H1 (cell line): ENCODE results near the gene KRT81. TPM values are rescaled to one million over a fixed set of nuclear protein-coding genes. Genes with fewer than 3 reads are reported as not detected.

Source experiments
- CTCF ChIA-PET: fragments of 300-600 bp; sonication (Branson Sonifier 250); formaldehyde crosslinking; loops from one replicate; lab custom pipeline; 2021; ENCODE audit not compliant: partially characterized antibody; lab: Charles Lee
- POLR2A ChIA-PET: fragments of 300-600 bp; sonication (Branson Sonifier 250); formaldehyde crosslinking; loops from one replicate; lab custom pipeline; 2021; ENCODE audit warnings: inconsistent platforms; ENCODE audit not compliant: partially characterized antibody; lab: Charles Lee
- DNase-seq, 2 experiments: peaks; one replicate each; pipeline versions ENCODE4 v3.0.0 to v3.0.0-alpha.2; 2010 to 2022; ENCODE audit warnings: low spot score in 2 of 2, low read depth in 1 of 2, mixed read lengths in 1 of 2
- FAIRE-seq: peaks from 2 replicates; lab custom pipeline; 2011; peaks lifted over from hg19 to GRCh38; lab: Jason Lieb, UNC
- H2AFZ ChIP-seq: 2 replicates; pipeline ENCODE4 v1.8.1; 2012; ENCODE audit warnings: low read length, inconsistent platforms
- H2AK5ac ChIP-seq: 2 replicates; pipeline ENCODE4 v1.6.1; 2013; ENCODE audit warnings: low read depth, low read length
- H2BK120ac ChIP-seq: replicated peaks from 2 replicates; pipeline ENCODE3; 2013; ENCODE audit warnings: low read depth, low read length, inconsistent platforms
- H2BK12ac ChIP-seq: 2 replicates; pipeline ENCODE4 v1.6.1; 2013; ENCODE audit warnings: low read depth, low read length
- H2BK15ac ChIP-seq: 2 replicates; pipeline ENCODE4 v1.6.1; 2013; ENCODE audit warnings: low read length
- H2BK20ac ChIP-seq: 2 replicates; pipeline ENCODE4 v1.6.1; 2013; ENCODE audit warnings: low read length
- H2BK5ac ChIP-seq: 2 replicates; pipeline ENCODE4 v1.6.1; 2013; ENCODE audit warnings: low read depth, low read length
- H3K14ac ChIP-seq: 2 replicates; pipeline ENCODE4 v1.6.1; 2013; ENCODE audit warnings: inconsistent platforms; ENCODE audit not compliant: insufficient read length
- H3K18ac ChIP-seq: 2 replicates; pipeline ENCODE4 v1.6.1; 2013; ENCODE audit warnings: low read length; ENCODE audit errors: extremely low read depth
- H3K23ac ChIP-seq: 2 replicates; pipeline ENCODE4 v1.6.1; 2013; ENCODE audit warnings: inconsistent platforms; ENCODE audit not compliant: insufficient read length
- H3K23me2 ChIP-seq: 2 replicates; pipeline ENCODE4 v1.6.1; 2013; ENCODE audit warnings: low read depth, low read length
- H3K27ac ChIP-seq: 2 replicates; pipeline ENCODE4 v1.6.1; 2011; ENCODE audit warnings: low read depth, low read length, inconsistent platforms
- H3K27me3 ChIP-seq, 4 experiments: replicated peaks in 1 of 4; 1 replicate in 1 of 4; 2 replicates in 3 of 4; pipeline versions ENCODE4 v1.6.1 to v1.8.1; 2011 to 2013; ENCODE audit warnings: low read length in 3 of 4, mild to moderate bottlenecking in 3 of 4, inconsistent platforms in 2 of 4, mixed read lengths in 2 of 4, moderate library complexity in 1 of 4; ENCODE audit not compliant: control insufficient read depth in 3 of 4, insufficient read depth in 3 of 4; ENCODE audit errors: extremely low read depth in 1 of 4
- H3K36me3 ChIP-seq, 4 experiments: 2 replicates each; pipeline versions ENCODE4 v1.6.1 to v1.8.1; 2011 to 2013; ENCODE audit warnings: mild to moderate bottlenecking in 4 of 4, low read length in 3 of 4, moderate library complexity in 2 of 4, control low read depth in 1 of 4, inconsistent platforms in 1 of 4; ENCODE audit not compliant: insufficient read depth in 4 of 4, control insufficient read depth in 2 of 4
- H3K4ac ChIP-seq: replicated peaks from 2 replicates; pipeline ENCODE3; 2013; ENCODE audit warnings: low read length, low read depth, mixed read lengths, inconsistent platforms; ENCODE audit not compliant: insufficient read length
- H3K4me1 ChIP-seq, 4 experiments: replicated peaks in 1 of 4; 1 replicate in 1 of 4; 2 replicates in 3 of 4; pipeline versions ENCODE4 v1.6.1 to v1.8.1; 2011 to 2013; ENCODE audit warnings: low read length in 3 of 4, inconsistent platforms in 2 of 4, mixed read lengths in 1 of 4; ENCODE audit not compliant: insufficient read depth in 4 of 4, control insufficient read depth in 3 of 4
- H3K4me2 ChIP-seq, 2 experiments: 2 replicates each; pipeline versions ENCODE4 v1.6.1 to v1.8.1; 2011 to 2013; ENCODE audit warnings: low read depth in 2 of 2, low read length in 2 of 2, control low read depth in 1 of 2, inconsistent platforms in 1 of 2, mild to moderate bottlenecking in 1 of 2; ENCODE audit not compliant: insufficient read depth in 1 of 2
- H3K4me3 ChIP-seq, 4 experiments: fragments of 200-600, 300-600 bp in 1 of 4; sonication (generic), shearing (Covaris generic), sonication (Bioruptor Twin) in 1 of 4; 2 replicates each; pipeline versions ENCODE4 v1.5.1 to v1.8.1; 2011 to 2016; ENCODE audit warnings: low read length in 4 of 4, low read depth in 3 of 4, control low read depth in 2 of 4, inconsistent platforms in 2 of 4, mild to moderate bottlenecking in 2 of 4, mixed read lengths in 1 of 4, moderate library complexity in 1 of 4; ENCODE audit not compliant: insufficient read depth in 2 of 4; ENCODE audit errors: extremely low read depth in 1 of 4
- H3K56ac ChIP-seq: replicated peaks from 2 replicates; pipeline ENCODE3; 2013; ENCODE audit warnings: low read depth, mild to moderate bottlenecking, mixed read lengths, low read length, inconsistent platforms; ENCODE audit not compliant: insufficient read length
- H3K79me1 ChIP-seq: 2 replicates; pipeline ENCODE4 v1.6.1; 2013; ENCODE audit warnings: low read depth, low read length, control low read depth
- H3K79me2 ChIP-seq, 2 experiments: 2 replicates each; pipeline versions ENCODE4 v1.6.1 to v1.8.1; 2012 to 2013; ENCODE audit warnings: low read length in 2 of 2, mild to moderate bottlenecking in 2 of 2, inconsistent platforms in 1 of 2; ENCODE audit not compliant: insufficient read depth in 2 of 2, control insufficient read depth in 1 of 2
- H3K9ac ChIP-seq, 4 experiments: replicated peaks in 1 of 4; 1 replicate in 1 of 4; 2 replicates in 3 of 4; pipeline versions ENCODE4 v1.6.1 to v1.8.1; 2011 to 2013; ENCODE audit warnings: low read depth in 3 of 4, low read length in 3 of 4, control low read depth in 2 of 4, mild to moderate bottlenecking in 2 of 4, moderate library complexity in 2 of 4, inconsistent platforms in 1 of 4; ENCODE audit errors: extremely low read depth in 1 of 4
- H3K9me3 ChIP-seq, 2 experiments: 2 replicates each; pipeline versions ENCODE4 v1.6.1 to v1.8.1; 2012 to 2013; ENCODE audit warnings: mild to moderate bottlenecking in 2 of 2, moderate library complexity in 2 of 2, control low read depth in 1 of 2, inconsistent platforms in 1 of 2, low read depth in 1 of 2, low read length in 1 of 2, mixed read lengths in 1 of 2; ENCODE audit not compliant: insufficient read depth in 2 of 2
- H4K20me1 ChIP-seq, 2 experiments: replicated peaks in 1 of 2; 2 replicates each; pipeline versions ENCODE3 to v1.8.1; 2011 to 2013; ENCODE audit warnings: inconsistent platforms in 2 of 2, low read length in 2 of 2, mild to moderate bottlenecking in 1 of 2; ENCODE audit not compliant: insufficient read depth in 2 of 2, control insufficient read depth in 1 of 2
- H4K5ac ChIP-seq: 2 replicates; pipeline ENCODE4 v1.6.1; 2013; ENCODE audit warnings: low read length, low read depth, mixed read lengths, inconsistent platforms; ENCODE audit not compliant: insufficient read length
- H4K8ac ChIP-seq: 2 replicates; pipeline ENCODE4 v1.8.0; 2013; ENCODE audit warnings: mild to moderate bottlenecking, moderate library complexity, low read length, inconsistent platforms; ENCODE audit not compliant: insufficient read depth; ENCODE audit errors: extremely low read depth
- H4K91ac ChIP-seq: replicated peaks from 2 replicates; pipeline ENCODE3; 2013; ENCODE audit warnings: low read length, mixed read lengths, inconsistent platforms; ENCODE audit not compliant: insufficient read length
- ASH2L ChIP-seq: fragments of 200-600, 300-600 bp; sonication (generic); IDR thresholded peaks from one replicate; pipeline ENCODE4 v1.7.1; 2017; ENCODE audit warnings: low read length
- EP300 ChIP-seq, 2 experiments: IDR thresholded peaks; 1 replicate in 1 of 2; 2 replicates in 1 of 2; pipeline ENCODE4 v1.6.1; 2011 to 2012; ENCODE audit warnings: low read depth in 2 of 2, low read length in 2 of 2, mild to moderate bottlenecking in 2 of 2, borderline replicate concordance in 1 of 2, inconsistent platforms in 1 of 2, moderate library complexity in 1 of 2
- FOSL1 ChIP-seq: IDR thresholded peaks from 2 replicates; pipeline ENCODE4 v1.6.1; 2011; ENCODE audit warnings: mild to moderate bottlenecking, low read depth, low read length, moderate library complexity; ENCODE audit not compliant: insufficient read depth
- MAFK ChIP-seq: IDR thresholded peaks from 2 replicates; pipeline ENCODE4 v1.6.1; 2012; ENCODE audit warnings: low read depth, mild to moderate bottlenecking, improper control_type of control experiment, low read length
- NRF1 ChIP-seq: IDR thresholded peaks from 2 replicates; pipeline ENCODE4 v1.6.1; 2011; ENCODE audit warnings: mild to moderate bottlenecking, low read depth, low read length, improper control_type of control experiment
- SIN3A ChIP-seq, 2 experiments: IDR thresholded peaks in 1 of 2; conservative IDR thresholded peaks in 1 of 2; 2 replicates each; pipeline ENCODE4 v1.6.1; 2011 to 2012; ENCODE audit warnings: low read length in 2 of 2, improper control_type of control experiment in 1 of 2, low read depth in 1 of 2, mild to moderate bottlenecking in 1 of 2
- SIRT6 ChIP-seq: IDR thresholded peaks from one replicate; pipeline ENCODE4 v1.7.1; 2012; ENCODE audit warnings: low read length, inconsistent platforms
- SP4 ChIP-seq: IDR thresholded peaks from 2 replicates; pipeline ENCODE4 v1.6.1; 2012; ENCODE audit warnings: low read length, inconsistent platforms
- TAF1 ChIP-seq: IDR thresholded peaks from 2 replicates; pipeline ENCODE4 v1.6.1; 2011; ENCODE audit warnings: mild to moderate bottlenecking, low read depth, low read length
- TBP ChIP-seq: IDR thresholded peaks from 2 replicates; pipeline ENCODE4 v1.6.1; 2011; ENCODE audit warnings: low read depth, low read length, improper control_type of control experiment
- TCF12 ChIP-seq: IDR thresholded peaks from 2 replicates; pipeline ENCODE4 v1.6.1; 2011; ENCODE audit warnings: low read depth, mild to moderate bottlenecking, low read length
- TEAD4 ChIP-seq: IDR thresholded peaks from 2 replicates; pipeline ENCODE4 v1.6.1; 2012; ENCODE audit warnings: low read depth, low read length, inconsistent platforms, mixed read lengths
- WGBS, 2 experiments: shearing (Covaris generic) in 1 of 2; methylation state at CpG; one replicate each; pipeline versions ENCODE4 v1.1.6 to v1.1.7; 2013 to 2015; ENCODE audit warnings: low lambda C conversion rate in 2 of 2, mixed read lengths in 2 of 2, inconsistent platforms in 1 of 2, low coverage in 1 of 2, missing lambda C conversion rate in 1 of 2; ENCODE audit not compliant: insufficient replicate concordance in 2 of 2, insufficient coverage in 1 of 2, insufficient read length in 1 of 2; ENCODE audit errors: extremely low coverage in 1 of 2, missing lambda C conversion rate in 1 of 2; 5-methylcytosine and 5-hydroxymethylcytosine counted together
- polyA plus RNA-seq, 7 experiments: library from polyadenylated mRNA; depleted of rRNA in 3 of 7; stranded (reverse) in 5 of 7; unstranded in 2 of 7; fragments of >200 nt in 5 of 7; fragments of 200-250 nt in 2 of 7; gene quantifications; 1 replicate in 5 of 7; 2 replicates in 1 of 7; 4 replicates in 1 of 7; pipeline versions ENCODE4 v1.2.1 to v1.2.3, GENCODE V29; 2011 to 2013; ENCODE audit warnings: missing spikeins in 2 of 7, mixed read lengths in 2 of 7
- total RNA-seq: library from RNA; stranded (reverse); fragmentation: NEBNext Ultra II Directional; extraction: Animal tissue kit (Norgen Biotek cat#: 25700); gene quantifications from 2 replicates; pipeline ENCODE4 v1.2.1, GENCODE V29; 2021
- TF ChIP-seq, protein P1 (sequence below): IDR thresholded peaks from 2 replicates; pipeline ENCODE4 v1.6.1; 2011; ENCODE audit warnings: low read length, improper control_type of control experiment

KRT81 gene
- total and polyA plus RNA-seq, 2 of the 8 experiments (the other 6 are each of a cell fraction or from before 2014, with no cell fraction given): not detected

DNA sequence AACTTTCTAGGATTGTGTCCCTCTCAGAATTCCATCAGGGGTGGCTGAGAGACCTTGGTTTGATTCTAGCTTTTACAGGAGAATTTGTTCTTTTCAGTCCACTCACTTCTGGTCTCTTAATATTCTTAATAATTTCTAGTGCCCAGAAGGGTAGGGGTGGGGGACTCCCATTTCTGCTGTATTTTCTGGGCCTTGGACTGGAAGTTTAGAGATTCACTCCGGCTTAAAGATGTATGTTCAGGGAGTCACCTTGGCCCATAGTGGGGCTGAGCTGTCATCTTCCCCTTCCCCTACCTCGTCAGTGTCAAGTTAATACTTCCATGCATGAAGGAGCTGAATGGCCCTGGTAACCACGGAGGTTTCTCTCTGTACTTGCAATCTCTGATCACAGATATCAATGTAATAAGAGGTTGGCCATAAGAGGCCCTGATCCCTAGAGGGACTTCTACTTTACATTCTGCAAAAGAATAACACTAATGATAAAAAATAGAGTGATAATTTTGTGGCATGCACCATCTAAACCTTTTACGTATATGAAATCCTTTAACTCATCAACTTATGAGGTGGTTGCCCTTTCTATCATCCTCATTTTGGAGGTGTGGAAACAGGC is 6.7 kb downstream of the KRT81 start:
- H4K5ac ChIP-seq: no peak overlapping the region
- no peak overlapping the region for H3K27ac ChIP-seq
- H2AFZ ChIP-seq: no peak overlapping the region
- no peak overlapping the region for H3K23ac ChIP-seq
- no peak overlapping the region for H2BK120ac ChIP-seq
- no peak overlapping the region for H3K4ac ChIP-seq
- H3K4me3 ChIP-seq: no peak overlapping the region
- H3K18ac ChIP-seq: no peak overlapping the region
- peaks cover 0 to under 1% (median 0%) of the 10 kb centered on the region in 4 experiments; a peak in 1 of 7 replicates for H3K27me3 ChIP-seq
- H3K9ac ChIP-seq: no peak overlapping the region
- H4K8ac ChIP-seq: no peak overlapping the region
- no peaks in the 10 kb centered on the region for H3K79me1 ChIP-seq
- no peak overlapping the region for H2BK5ac ChIP-seq
- H3K23me2 ChIP-seq: 0 out of 2 replicates have a peak, but pooled peaks cover 2% of the 10 kb centered on the region
- no peak overlapping the region for H2BK12ac ChIP-seq
- no peak overlapping the region for H2AK5ac ChIP-seq
- 94% methylated on average over 4 of the region's 4 CpGs; no CpG with 5 or more reads in 1 of the 2 experiments for WGBS, 2 experiments
- H3K4me2 ChIP-seq: no peak overlapping the region
- ChIA-PET CTCF (interaction anchor here (0.8 to 10.7 kb wide), 23 partner anchors 10 to 271 kb away, joined by 3 to 81 read pairs (median 4); no protein-coding TSS in a partner anchor), POLR2A (no interaction called here)
- H2BK15ac ChIP-seq: no peak overlapping the region
- H4K91ac ChIP-seq: no peak overlapping the region
- no peak overlapping the region for H3K14ac ChIP-seq
- no peaks in the 10 kb centered on the region for H3K79me2 ChIP-seq
- no peak overlapping the region for H2BK20ac ChIP-seq
- H3K9me3 ChIP-seq: no peaks in the 10 kb centered on the region
- H3K4me1 ChIP-seq: peaks cover 0 to 2% (median 0%) of the 10 kb centered on the region in 4 experiments; a peak in 1 of 7 replicates
- no peak overlapping the region for H3K56ac ChIP-seq
- FAIRE-seq (no peak), DNase-seq (no peak)
- no peaks in the 10 kb centered on the region for H3K36me3 ChIP-seq
- no peaks in the 10 kb centered on the region for H4K20me1 ChIP-seq
- TF ChIP-seq SIN3A (conservative IDR thresholded peaks at IDR 0.05 in 1 of 2, IDR thresholded peaks at IDR 0.05 in 1 of 2; ENCODE audit: low read depth in 1 of 2, low read length in 2 of 2): no peak
- no peak for TF ChIP-seq SIRT6
- no peak for TF ChIP-seq TAF1
- no peak for TF ChIP-seq TCF12
- no peak for TF ChIP-seq EP300 (IDR thresholded peaks at IDR 0.05; ENCODE audit: borderline replicate concordance in 1 of 2, low read depth in 2 of 2, low read length in 2 of 2)
- TF ChIP-seq FOSL1: no peak
- TF ChIP-seq ASH2L: no peak
- TF ChIP-seq NRF1: no peak
- no peak for TF ChIP-seq MAFK
- TF ChIP-seq, protein P1, sequence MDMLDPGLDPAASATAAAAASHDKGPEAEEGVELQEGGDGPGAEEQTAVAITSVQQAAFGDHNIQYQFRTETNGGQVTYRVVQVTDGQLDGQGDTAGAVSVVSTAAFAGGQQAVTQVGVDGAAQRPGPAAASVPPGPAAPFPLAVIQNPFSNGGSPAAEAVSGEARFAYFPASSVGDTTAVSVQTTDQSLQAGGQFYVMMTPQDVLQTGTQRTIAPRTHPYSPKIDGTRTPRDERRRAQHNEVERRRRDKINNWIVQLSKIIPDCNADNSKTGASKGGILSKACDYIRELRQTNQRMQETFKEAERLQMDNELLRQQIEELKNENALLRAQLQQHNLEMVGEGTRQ: no peak
- TF ChIP-seq TEAD4: no peak
- TF ChIP-seq TBP: no peak
- TF ChIP-seq SP4: no peak
